ENCODE data around the gene ROR2.
"Not testable (repeated sequence)": the region's sequence is repeated elsewhere in the genome, so short reads cannot be mapped to it uniquely, and the experiment has no call there.

Gene ROR2

DNA sequence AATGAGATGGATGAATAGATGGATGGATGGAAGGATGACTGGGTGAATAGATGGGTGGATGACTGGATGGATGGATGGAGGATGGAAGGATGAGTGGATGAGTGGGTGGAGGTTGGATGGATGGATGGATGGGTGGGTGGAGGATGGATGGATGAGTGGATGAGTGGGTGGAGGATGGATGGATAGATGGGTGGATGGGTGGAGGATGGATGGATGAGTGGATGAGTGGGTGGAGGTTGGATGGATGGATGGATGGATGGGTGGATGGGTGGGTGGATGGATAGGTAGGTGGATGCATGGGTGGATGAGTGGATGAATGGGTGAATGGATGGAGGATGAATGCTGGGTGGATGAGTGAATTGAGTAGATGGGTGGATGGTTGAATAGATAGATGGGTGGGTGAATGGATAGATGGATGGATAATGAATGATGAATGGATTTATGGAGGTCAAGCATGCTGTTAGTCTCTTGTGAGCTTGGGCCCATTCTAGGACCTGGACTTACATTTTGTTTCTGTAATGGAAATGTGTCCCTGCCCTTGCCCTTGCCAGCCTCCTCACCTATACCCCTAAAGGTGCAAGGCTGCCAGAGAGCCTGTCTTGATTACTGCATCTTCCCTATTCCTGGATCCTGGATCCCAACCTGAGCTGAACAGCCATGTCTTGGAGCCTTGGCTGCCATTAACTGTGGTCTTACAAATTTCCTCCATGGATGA, 366.7 kb downstream of the ROR2 start:
- no peak overlapping the region for H3K4me3 ChIP-seq (ENCODE audit: low read depth, low read length)
- DNase-seq (ENCODE audit: low read depth) = no peak

DNA sequence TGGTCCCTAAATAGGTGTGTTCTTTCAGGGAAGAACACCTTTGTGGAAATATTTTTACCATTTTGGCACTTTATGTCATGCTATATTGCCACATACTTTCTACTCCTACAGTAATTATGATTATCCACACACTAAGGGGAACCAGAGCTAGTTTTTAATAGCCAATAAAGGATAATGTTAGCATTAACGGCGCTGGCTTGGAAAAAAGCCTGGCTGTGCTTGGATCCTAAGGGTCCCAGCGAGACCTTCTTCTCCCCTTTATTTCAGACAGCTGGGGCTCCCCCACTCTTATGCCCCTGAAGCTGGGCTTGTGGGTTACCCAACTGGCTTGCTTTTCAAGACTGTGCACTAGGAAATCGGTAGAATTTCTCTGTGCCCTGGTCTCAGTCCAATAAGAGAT, 367.8 kb downstream of the ROR2 start:
- no peak overlapping the region for H3K4me3 ChIP-seq (ENCODE audit: low read depth, low read length)
- DNase-seq (ENCODE audit: low read depth) = no peak

DNA sequence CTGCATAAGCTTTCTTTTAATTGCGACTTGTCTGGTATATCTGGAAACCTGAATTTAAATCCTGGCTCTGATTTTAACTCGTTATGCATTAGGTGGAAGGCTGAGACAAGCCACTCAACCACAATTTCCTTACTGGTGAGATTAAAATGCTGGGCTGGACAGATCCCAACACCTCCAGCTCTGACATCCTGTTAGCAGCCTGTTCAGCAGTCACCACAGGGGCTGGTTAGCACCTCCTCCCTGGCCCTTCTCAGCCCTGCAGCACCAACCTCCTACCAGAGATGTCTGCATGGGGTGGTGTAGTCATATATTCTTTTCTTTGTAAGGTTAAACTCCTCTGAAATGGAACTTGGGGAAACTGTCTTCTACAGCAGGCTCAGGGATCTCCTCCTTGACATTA, 369.9 kb downstream of the ROR2 start:
- H3K4me3 ChIP-seq (ENCODE audit: low read depth, low read length) = no peak overlapping the region
- DNase-seq (ENCODE audit: low read depth) = no peak

DNA sequence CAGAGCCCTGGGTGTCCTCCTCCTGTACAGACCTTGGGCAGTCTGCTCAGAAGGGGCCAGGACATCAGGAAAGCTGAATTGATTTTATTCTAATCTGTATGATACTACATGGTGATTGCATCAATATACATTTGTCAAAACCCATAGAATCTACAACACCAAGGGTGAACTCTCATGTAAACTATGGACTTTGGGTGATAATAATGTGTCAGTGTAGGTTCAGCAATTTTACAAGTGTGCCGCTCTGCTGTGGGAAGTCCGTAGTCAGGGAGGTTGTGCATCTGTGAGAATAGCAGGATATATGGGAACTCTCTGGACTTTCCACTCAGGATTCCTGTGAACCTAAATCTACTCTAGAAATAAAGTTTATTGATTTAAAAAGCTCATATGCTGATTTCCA, 371.1 kb downstream of the ROR2 start:
- H3K4me3 ChIP-seq (ENCODE audit: low read depth, low read length) = no peak overlapping the region
- DNase-seq (ENCODE audit: low read depth) = no peak

DNA sequence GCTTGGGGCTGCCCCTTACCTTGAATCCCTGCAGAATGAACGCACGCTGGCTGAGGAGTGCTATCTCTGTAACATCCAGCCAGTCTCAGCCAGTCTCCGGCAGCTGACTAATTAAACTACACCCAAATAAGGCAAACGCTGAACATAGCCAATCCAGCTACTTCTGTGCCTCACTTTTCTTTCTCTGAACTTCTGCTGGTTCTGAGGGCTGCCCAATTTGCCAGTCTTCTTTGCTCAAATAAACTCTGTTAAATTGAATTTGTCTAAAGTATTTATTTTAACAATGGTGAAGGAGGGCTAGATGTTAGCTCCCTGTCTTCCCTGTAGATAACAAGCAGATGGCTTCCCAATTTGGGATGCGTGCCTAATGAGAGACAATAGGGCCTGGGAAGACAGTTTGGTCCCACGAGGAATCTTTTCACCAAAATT, 372.4 kb downstream of the ROR2 start:
- DNase-seq (ENCODE audit: low read depth) = no peak
- no peak overlapping the region for H3K4me3 ChIP-seq (ENCODE audit: low read depth, low read length)

DNA sequence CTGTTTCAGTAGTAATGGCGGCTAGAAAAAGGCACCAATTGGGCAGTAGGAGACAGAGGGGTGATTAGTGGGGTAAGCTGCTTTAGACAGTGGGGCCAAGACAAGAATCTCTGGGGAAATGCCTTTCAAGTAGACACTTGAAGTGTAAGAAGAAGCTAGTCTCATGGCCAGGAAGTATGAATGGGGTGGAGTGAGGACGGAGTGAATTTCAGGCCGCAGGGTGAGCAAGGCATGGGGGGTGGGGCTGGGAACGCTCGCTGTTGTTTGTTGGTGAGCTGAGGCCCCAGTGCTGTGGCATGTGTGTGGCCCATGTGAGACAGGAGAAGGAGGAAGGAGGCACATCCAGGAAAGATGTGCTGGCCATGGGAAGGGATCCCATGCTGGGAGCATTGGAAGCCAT, 377.2 kb downstream of the ROR2 start:
- no peak overlapping the region for H3K4me3 ChIP-seq (ENCODE audit: low read depth, low read length)
- DNase-seq (ENCODE audit: low read depth) = no peak

DNA sequence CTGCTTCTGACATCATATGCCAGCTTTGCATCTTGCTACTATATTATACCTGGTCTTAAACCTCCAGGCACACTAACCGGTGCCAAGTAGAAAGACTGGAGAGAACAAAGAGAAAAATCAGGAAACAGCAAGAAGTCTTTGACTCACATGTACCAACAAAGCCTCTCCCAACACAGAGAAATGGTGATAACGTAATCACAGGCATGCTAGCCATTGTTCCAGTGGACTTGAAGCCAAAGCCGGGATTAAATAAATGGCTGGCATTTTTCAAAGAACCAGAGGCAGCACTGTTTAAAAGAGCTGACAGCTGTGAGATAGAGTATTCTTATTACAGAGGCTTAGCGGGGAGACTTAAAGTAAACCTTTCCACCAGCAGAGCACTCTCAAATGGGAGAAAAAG, 378.0 kb downstream of the ROR2 start:
- H3K4me3 ChIP-seq (ENCODE audit: low read depth, low read length) = no peak overlapping the region
- DNase-seq (ENCODE audit: low read depth) = no peak

DNA sequence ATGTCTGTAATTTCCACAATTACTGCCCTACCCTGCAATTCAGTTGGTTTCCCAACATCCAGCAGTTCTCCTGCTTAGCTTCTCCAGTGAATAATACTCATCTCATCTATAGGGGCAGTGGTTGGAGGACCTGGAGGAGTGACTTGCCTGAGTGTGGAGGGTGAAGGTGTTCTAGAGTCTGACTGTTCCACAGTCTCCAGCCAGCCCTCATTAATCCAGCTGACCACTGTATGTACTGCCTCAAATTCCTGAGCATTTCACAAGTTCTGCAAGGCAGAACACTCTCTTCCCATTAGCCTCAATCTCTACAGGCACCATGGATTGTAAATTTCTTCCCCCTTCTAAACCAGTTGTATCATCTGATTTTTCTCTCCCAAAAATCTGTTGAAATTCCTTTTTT, 379.0 kb downstream of the ROR2 start:
- no peak overlapping the region for H3K4me3 ChIP-seq (ENCODE audit: low read depth, low read length)
- peak; percentile 21 for DNase-seq (ENCODE audit: low read depth)

DNA sequence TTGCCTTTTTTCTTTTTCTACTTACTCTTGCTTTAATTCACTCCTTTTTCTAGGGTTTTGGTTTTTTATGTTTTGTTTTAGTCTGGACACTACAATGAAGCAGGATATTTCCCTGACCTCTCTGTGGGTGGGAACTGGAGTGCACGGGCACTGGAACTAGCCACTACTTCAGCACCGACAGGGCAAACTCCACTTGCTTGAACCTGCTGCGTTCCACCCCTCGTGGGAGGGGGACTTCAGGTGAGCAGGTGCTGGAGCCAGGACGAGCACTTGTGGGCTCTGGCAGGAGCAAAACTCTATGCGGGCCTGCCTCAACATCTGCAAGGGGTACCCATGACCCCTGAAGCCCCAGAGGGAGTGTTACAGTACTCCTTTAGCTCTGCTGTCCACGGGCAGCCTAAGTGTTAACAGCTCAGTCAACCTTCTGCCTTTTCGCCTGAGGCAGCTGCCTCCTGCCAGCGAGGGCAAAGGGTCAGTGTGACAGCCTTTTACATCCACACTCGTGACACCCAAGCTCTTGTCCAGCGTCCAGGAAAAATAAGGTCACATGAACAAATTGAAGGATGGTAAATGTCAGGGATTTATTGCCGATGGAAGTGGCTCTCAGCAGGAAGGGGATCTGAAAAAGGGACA, 382.3 kb downstream of the ROR2 start:
- no peak overlapping the region for H3K4me3 ChIP-seq (ENCODE audit: low read depth, low read length)
- DNase-seq (ENCODE audit: low read depth) = no peak

DNA sequence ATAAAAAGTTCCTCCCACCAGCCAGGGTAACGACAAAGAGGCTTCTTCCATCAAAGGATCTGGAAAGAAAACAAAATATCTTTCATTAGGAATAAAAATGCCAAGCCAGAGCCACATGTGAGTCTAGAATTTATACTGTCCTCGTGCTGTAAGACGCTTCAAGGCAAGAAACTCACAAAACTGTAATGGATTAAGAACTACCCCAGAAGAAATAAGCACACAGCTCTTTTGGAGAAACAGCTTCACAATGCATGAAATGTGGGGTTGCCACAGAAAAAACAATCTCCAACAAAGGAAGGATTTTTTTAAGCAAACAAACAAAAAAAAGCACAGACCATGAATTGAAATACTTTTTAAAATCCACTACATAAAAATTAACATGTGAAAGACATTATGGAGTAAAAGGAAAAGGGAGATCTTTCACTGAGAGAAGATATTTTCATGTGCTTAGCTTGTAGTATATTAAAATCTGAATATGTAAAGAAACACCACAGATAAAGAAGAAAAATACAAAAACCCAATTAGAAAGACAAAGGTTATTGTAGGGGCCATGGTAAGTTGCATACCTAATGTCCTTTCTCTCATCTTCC, 385.9 kb downstream of the ROR2 start:
- no peak for DNase-seq (ENCODE audit: low read depth)
- H3K4me3 ChIP-seq (ENCODE audit: low read depth, low read length) = no peak overlapping the region

DNA sequence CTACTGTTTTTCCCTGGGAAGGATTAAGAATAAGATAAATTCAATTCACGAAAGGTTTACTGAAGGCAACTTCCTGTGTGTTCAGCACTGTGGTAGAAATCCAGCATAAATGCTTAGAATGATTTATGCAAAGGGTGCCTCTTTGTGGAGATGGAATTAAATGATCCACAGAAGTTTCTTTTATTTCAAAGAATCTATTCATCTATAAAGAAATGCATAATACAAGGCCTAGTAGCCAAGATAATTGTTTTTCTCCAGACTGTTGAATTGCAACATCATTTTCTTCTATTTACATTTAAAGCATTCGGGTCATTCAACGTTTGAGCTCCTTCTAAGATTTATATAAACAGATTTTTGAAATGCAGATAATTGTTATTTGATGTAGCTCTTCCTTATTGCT, 387.6 kb downstream of the ROR2 start:
- no peak overlapping the region for H3K4me3 ChIP-seq (ENCODE audit: low read depth, low read length)

DNA sequence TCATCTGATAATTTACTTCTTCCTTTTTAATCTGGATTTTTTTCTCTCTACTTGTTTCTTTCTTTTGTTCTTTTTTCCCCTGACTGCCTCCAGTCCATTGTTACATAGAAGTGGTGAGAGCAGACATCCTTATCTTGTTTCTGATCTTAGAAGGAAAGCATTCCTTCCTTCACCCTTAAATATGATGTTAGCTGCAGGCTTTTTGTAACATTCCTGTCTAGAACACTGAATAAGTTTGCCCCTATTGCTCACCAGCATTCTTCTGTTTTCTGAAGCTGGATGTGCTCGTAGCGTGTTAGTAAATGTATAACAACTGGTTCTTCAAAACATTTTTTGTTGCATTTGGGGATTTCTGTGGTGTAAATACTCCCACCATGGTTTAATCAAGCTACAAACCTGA, 389.7 kb downstream of the ROR2 start:
- no peak for DNase-seq (ENCODE audit: low read depth)
- H3K4me3 ChIP-seq (ENCODE audit: low read depth, low read length) = no peak overlapping the region

More for the DNA sequence above, 387.6 kb downstream of the ROR2 start:
- DNase-seq (ENCODE audit: low read depth) = no peak

DNA sequence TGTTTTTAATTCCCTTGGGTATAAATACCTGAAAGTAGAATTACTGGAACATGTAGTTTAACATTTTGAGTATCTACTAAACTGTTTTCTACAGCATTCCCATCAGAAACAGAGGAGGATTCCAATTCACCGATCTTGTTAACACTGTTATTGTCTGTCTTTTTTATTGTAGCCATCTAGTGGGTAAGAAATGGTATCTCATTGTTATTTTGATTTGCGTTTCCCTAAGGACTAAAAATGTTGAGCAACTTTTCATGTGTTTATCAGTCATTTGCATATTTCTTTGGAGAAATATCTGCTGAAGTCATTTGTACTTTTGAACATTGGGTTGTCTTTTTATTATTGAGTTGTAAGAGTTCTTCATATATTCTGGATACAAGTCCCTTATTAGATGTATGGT, 391.1 kb downstream of the ROR2 start:
- DNase-seq (ENCODE audit: low read depth) = no peak
- no peak overlapping the region for H3K4me3 ChIP-seq (ENCODE audit: low read depth, low read length)

DNA sequence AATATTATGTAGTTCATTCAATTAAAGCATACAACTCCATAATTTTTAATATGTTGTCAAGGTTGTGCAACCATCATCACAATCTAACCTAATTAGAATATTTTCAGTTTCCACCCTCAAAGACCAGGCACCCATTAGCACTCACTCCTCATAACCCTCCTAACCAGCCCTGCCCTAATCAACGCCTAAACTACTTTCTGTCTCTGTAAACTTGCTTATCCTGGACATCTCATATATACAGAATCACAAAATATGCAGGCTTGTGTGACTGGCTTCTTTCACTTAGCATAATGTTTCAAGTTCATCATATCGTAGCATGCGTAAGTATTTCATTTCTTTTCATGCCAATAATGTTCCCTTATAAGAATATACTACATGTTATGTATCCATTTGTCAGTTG, 391.6 kb downstream of the ROR2 start:
- DNase-seq (ENCODE audit: low read depth) = no peak
- H3K4me3 ChIP-seq (ENCODE audit: low read depth, low read length) = no peak overlapping the region

DNA sequence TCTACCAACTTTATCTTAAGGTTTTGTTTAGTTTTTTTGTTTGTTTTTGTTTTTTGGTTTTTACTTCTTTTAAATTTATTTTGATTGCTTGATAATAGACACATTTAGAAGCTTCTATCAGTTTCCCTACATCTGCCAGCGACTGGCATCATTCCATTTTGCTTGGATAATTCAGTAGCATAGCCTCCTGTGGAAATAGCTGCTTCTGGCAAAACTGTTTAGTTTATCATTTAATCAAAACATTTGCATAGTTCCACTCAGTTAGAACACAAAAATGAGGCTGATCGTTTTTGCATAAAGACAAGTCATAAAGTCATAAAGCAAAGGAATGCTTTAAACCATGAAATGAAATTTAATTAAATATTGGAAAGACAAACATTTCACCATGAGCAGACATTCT, 392.7 kb downstream of the ROR2 start:
- H3K4me3 ChIP-seq (ENCODE audit: low read depth, low read length) = no peak overlapping the region
- DNase-seq (ENCODE audit: low read depth) = no peak

DNA sequence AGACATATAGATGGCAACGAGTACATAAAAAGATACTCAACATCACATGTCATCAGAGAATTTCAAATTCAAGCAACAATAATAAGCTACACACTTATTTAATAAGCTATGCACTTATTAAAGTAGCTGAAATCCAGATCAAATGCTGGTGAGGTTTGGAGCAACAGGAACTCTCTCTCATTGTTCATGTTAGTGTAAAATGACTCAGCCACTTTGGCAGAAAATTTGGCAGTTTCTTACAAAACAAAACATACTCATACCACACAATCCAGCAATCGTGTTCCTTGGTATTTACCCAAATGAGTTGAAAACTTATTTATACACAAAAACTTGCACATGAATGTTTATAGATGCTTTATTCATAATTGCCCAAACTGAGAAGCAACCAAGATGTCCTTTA, 394.9 kb downstream of the ROR2 start:
- H3K4me3 ChIP-seq (ENCODE audit: low read depth, low read length) = no peak overlapping the region
- DNase-seq (ENCODE audit: low read depth) = no peak

DNA sequence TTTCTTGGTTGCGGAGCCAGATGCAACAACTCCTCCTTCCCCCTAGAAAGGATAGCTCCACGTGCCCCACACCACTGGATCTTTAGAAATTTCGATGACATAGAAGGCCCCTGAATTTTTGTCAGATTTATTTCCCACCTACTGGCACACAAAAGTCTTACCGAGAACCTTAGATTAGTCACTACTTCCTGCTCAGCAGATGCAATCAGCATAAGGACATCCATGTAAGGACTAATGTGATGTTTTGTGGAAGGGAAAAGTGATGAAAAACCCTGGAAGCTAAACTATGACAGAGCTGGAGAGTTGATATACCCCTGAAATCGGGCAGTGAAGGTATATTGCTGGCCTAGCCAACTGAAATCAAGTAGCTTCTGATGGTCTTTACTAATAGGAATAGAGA, 400.9 kb downstream of the ROR2 start:
- DNase-seq (ENCODE audit: low read depth) = no peak
- no peak overlapping the region for H3K4me3 ChIP-seq (ENCODE audit: low read depth, low read length)

DNA sequence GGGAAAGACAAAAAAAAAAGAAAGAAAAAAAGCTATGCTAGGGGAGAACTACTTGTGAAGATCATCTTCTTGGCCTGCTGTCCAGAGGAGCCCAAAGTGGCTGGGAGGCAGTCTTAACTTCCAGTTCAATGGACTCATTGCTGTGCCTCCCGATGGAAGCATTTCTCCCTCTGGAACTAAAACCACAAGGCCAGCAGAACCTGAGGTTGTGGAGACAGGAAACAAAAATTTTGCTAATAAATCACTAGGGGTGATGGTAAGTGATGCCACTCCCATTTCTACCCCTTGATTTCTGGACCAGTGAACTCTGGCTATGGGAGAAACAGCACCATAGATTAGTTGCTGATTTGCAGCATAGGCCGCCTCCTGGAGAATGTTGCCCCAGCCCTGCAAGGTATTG, 402.9 kb downstream of the ROR2 start:
- DNase-seq (ENCODE audit: low read depth) = no peak

DNA sequence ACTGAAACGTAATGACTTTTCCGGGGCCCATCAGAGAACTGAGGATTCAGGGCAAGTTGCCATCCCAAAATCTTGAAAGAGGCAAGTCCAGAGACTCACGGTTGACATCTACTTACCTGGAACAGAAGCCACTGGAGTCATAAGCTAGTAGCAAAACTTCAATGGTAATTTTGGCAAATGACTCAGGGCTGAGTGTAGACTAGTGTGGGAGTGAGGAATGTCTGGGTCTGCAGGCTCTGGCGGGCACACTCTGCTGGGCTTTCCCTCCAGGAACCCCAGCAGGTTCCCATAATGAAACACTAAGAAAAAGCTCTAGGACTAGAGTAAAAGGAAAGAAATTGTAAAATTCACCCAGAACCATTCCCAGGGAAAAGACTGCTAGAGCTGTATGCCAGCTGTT, 403.5 kb downstream of the ROR2 start:
- no peak overlapping the region for H3K4me3 ChIP-seq (ENCODE audit: low read depth, low read length)
- no peak for DNase-seq (ENCODE audit: low read depth)

More for the DNA sequence above, 402.9 kb downstream of the ROR2 start:
- H3K4me3 ChIP-seq (ENCODE audit: low read depth, low read length) = no peak overlapping the region

DNA sequence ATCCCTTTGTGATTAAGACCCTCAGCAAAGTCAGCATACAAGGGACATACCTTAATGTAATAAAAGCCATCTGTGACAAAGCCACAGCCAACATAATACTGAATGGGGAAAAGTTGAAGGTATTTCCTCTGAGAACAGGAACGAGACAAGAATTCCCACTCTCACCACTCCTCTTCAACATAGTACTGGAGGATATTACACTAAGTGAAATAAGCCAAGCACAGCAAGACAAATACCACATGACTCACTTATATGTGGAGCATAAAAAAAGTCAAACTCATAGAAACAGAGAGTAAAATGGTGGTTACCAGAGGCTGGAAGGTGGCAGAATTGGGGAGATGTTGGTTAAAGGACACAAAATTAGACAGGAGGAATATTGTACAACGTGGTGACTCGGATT, 408.3 kb downstream of the ROR2 start:
- no peak for DNase-seq (ENCODE audit: low read depth)

DNA sequence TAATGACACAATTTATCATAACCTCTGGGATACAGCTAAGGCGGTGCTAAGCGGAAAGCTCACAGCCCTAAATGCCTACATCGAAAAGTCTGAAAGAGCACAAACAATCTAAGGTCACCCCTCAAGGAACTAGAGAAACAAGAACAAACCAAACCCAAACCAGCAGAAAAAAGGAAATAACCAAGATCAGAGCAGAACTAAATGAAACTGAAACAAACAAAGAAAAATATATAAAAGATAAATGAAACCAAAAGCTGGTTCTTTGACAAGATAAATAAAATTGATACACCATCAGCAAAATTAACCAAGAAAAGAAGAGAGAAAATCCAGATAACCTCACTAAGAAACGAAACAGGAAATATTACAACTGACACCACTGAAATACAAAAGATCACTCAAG, 409.5 kb downstream of the ROR2 start:
- DNase-seq (ENCODE audit: low read depth); H3K4me3 ChIP-seq (ENCODE audit: low read depth, low read length): not testable (repeated sequence)

More for the DNA sequence above, 408.3 kb downstream of the ROR2 start:
- H3K4me3 ChIP-seq (ENCODE audit: low read depth, low read length) = no peak overlapping the region
